K562 (cell line): ENCODE measurements around the gene SHB. TPM values are rescaled to one million over a fixed set of nuclear protein-coding genes. Genes with fewer than 3 reads are reported as not detected.

ENCODE experiments used
- ATAC-seq: fragments of 200-7000 bp; cut with Tn5 transposase; 3 replicates; pipeline ENCODE4 v1.9.1; 2020; ENCODE audit warnings: moderate library complexity
- BruUV-seq: library from RNA; stranded (reverse); fragments of 400-500 nt; replicated peaks from 2 replicates; lab custom pipeline; 2021; lab: Mats Ljungman, UMichigan
- CTCF ChIA-PET: fragments of 300-600 bp; formaldehyde crosslinking; extraction: SDS; loops from one replicate; lab custom pipeline; 2021; ENCODE audit warnings: low intra/inter-chr PET ratio; lab: Yijun Ruan, JAX
- POLR2A ChIA-PET: fragments of 300-600, 350-650 bp; sonication (Branson Sonifier 250); formaldehyde crosslinking; extraction: SDS; loops from one replicate; lab custom pipeline; 2021; ENCODE audit warnings: antibody characterized with exemption, inconsistent platforms; lab: Yijun Ruan, JAX
- DNase-seq, 4 experiments: peaks; one replicate each; pipeline versions ENCODE4 v3.0.0 to v3.0.0-alpha.2; 2011 to 2018; ENCODE audit warnings: low spot score in 3 of 4, mixed read lengths in 3 of 4; ENCODE audit errors: extremely low read depth in 1 of 4
- FAIRE-seq: peaks from 2 replicates; lab custom pipeline; 2011; peaks lifted over from hg19 to GRCh38; lab: Jason Lieb, UNC
- H2AFZ ChIP-seq: 2 replicates; pipeline ENCODE4 v1.6.0; 2011; ENCODE audit warnings: low read depth, low read length, control low read depth, inconsistent platforms
- H3K27ac ChIP-seq: fragments of 200-600 bp; 3 replicates; pipeline ENCODE4 v1.8.0; 2011; ENCODE audit warnings: low read depth, mild to moderate bottlenecking, control low read depth, inconsistent platforms, low read length, moderate library complexity, mixed read lengths; ENCODE audit errors: extremely low read depth
- H3K27me3 ChIP-seq, 2 experiments: fragments of 300-600 bp in 1 of 2; 2 replicates in 1 of 2; 3 replicates in 1 of 2; pipeline versions ENCODE4 v1.6.0 to v1.8.0; 2011; ENCODE audit warnings: inconsistent platforms in 2 of 2, low read length in 2 of 2, mild to moderate bottlenecking in 1 of 2, mixed read lengths in 1 of 2, moderate library complexity in 1 of 2; ENCODE audit not compliant: control insufficient read depth in 2 of 2, insufficient read depth in 2 of 2
- H3K36me3 ChIP-seq: fragments of 300-600 bp; 3 replicates; pipeline ENCODE4 v1.8.0; 2011; ENCODE audit warnings: mild to moderate bottlenecking, low read length, inconsistent platforms; ENCODE audit not compliant: control insufficient read depth, insufficient read depth
- H3K4me1 ChIP-seq, 2 experiments: fragments of 200-600 bp in 1 of 2; replicated peaks in 1 of 2; 2 replicates in 1 of 2; 3 replicates in 1 of 2; pipeline versions ENCODE4 v1.5.1 to v1.8.0; 2011; ENCODE audit warnings: inconsistent platforms in 2 of 2, low read length in 2 of 2, mild to moderate bottlenecking in 1 of 2, mixed read lengths in 1 of 2, moderate library complexity in 1 of 2; ENCODE audit not compliant: control insufficient read depth in 2 of 2, insufficient read depth in 2 of 2
- H3K4me2 ChIP-seq: 2 replicates; pipeline ENCODE4 v1.6.1; 2011; ENCODE audit warnings: low read length, control low read depth, inconsistent platforms, mixed read lengths; ENCODE audit not compliant: insufficient read depth
- H3K4me3 ChIP-seq: fragments of 200-600 bp; sonication (generic), shearing (Covaris generic); 2 replicates; pipeline ENCODE4 v1.5.1; 2016; ENCODE audit warnings: control low read depth, inconsistent platforms
- H3K79me2 ChIP-seq: fragments of 200-600 bp; 3 replicates; pipeline ENCODE4 v1.8.0; 2011; ENCODE audit warnings: low read length, inconsistent platforms; ENCODE audit not compliant: control insufficient read depth, insufficient read depth
- H3K9ac ChIP-seq, 2 experiments: 2 replicates each; pipeline versions ENCODE4 v1.6.0 to v1.6.1; 2011; ENCODE audit warnings: low read depth in 2 of 2, low read length in 2 of 2, control low read depth in 1 of 2, inconsistent platforms in 1 of 2, mild to moderate bottlenecking in 1 of 2, mixed read lengths in 1 of 2; ENCODE audit not compliant: insufficient read depth in 1 of 2
- H3K9me1 ChIP-seq: one replicate; pipeline ENCODE4 v1.6.0; 2011; ENCODE audit warnings: inconsistent platforms, mild to moderate bottlenecking, low read length, moderate library complexity; ENCODE audit not compliant: control insufficient read depth, insufficient read depth
- H3K9me3 ChIP-seq: replicated peaks from 2 replicates; pipeline ENCODE4 v1.5.1; 2011; ENCODE audit warnings: low read depth, low read length, inconsistent platforms; ENCODE audit not compliant: control insufficient read depth, insufficient read depth
- H4K20me1 ChIP-seq: replicated peaks from 2 replicates; pipeline ENCODE4 v1.6.1; 2011; ENCODE audit warnings: low read length, inconsistent platforms, mixed read lengths; ENCODE audit not compliant: control insufficient read depth, insufficient read depth
- CBX1 ChIP-seq: sonication (generic); IDR thresholded peaks from 2 replicates; pipeline ENCODE4 v1.6.1; 2016; ENCODE audit warnings: antibody characterized with exemption, low read depth, mild to moderate bottlenecking
- CTCF ChIP-seq, 3 experiments: IDR thresholded peaks in 2 of 3; conservative IDR thresholded peaks in 1 of 3; 2 replicates each; pipeline ENCODE4 v1.5.1; 2011 to 2012; ENCODE audit warnings: low read length in 3 of 3, mild to moderate bottlenecking in 3 of 3, control low read depth in 2 of 3, improper control_type of control experiment in 1 of 3, inconsistent platforms in 1 of 3, low read depth in 1 of 3, mixed read lengths in 1 of 3, moderate library complexity in 1 of 3; ENCODE audit not compliant: insufficient read depth in 2 of 3
- FOXO4 ChIP-seq: fragments of 450-650 bp; formaldehyde crosslinking; IDR thresholded peaks from 2 replicates; pipeline ENCODE4 v1.4.0; 2020; ENCODE audit warnings: mild to moderate bottlenecking, moderate library complexity
- HMG20A ChIP-seq: fragments of 450-650 bp; formaldehyde crosslinking; conservative IDR thresholded peaks from 2 replicates; pipeline ENCODE4 v1.4.0; 2020; ENCODE audit warnings: mild to moderate bottlenecking, mixed read lengths
- KLF13 ChIP-seq: fragments of 450-650 bp; IDR thresholded peaks from 2 replicates; pipeline ENCODE4 v1.6.1; 2016; ENCODE audit warnings: missing genetic modification characterization, low read depth, mild to moderate bottlenecking, missing compliant biosample characterization, moderate library complexity, borderline replicate concordance
- MXD1 ChIP-seq: fragments of 250-450 bp; sonication (Bioruptor Pico); IDR thresholded peaks from 2 replicates; pipeline ENCODE4 v1.8.0; 2021; ENCODE audit warnings: borderline replicate concordance, mild to moderate bottlenecking, moderate library complexity; ENCODE audit not compliant: poor library complexity, severe bottlenecking
- NR2C2 ChIP-seq, 2 experiments: fragments of 200-800 bp in 1 of 2; sonication (Bioruptor generic) in 1 of 2; sonication (generic) in 1 of 2; formaldehyde crosslinking in 1 of 2; IDR thresholded peaks; 2 replicates each; pipeline versions ENCODE4 v1.6.1 to v1.8.0; 2016 to 2022; ENCODE audit warnings: mild to moderate bottlenecking in 1 of 2, missing compliant biosample characterization in 1 of 2, missing genetic modification characterization in 1 of 2, missing genetic modification reagents in 1 of 2
- NUFIP1 ChIP-seq: fragments of 450-650 bp; IDR thresholded peaks from 2 replicates; pipeline ENCODE4 v1.6.1; 2018; ENCODE audit not compliant: partially characterized antibody
- SNRNP70 ChIP-seq: fragments of 200-400 bp; formaldehyde crosslinking; optimal IDR thresholded peaks from 2 replicates; pipeline ENCODE3; 2017; ENCODE audit warnings: low read depth, low read length
- TBL1XR1 ChIP-seq, 2 experiments: IDR thresholded peaks; 2 replicates each; pipeline ENCODE4 v1.6.1; 2012; ENCODE audit warnings: improper control_type of control experiment in 2 of 2, low read length in 2 of 2, mild to moderate bottlenecking in 1 of 2
- TBP ChIP-seq: optimal IDR thresholded peaks from 2 replicates; pipeline ENCODE3; 2011; ENCODE audit warnings: low read depth, low read length, improper control_type of control experiment
- TRIM28 ChIP-seq: fragments of 450-650 bp; IDR thresholded peaks from 2 replicates; pipeline ENCODE4 v1.6.1; 2017
- TSC22D4 ChIP-seq: fragments of 450-650 bp; IDR thresholded peaks from 2 replicates; pipeline ENCODE4 v1.6.1; 2016; ENCODE audit warnings: missing genetic modification characterization, missing biosample characterization, control low read depth
- ZBTB1 ChIP-seq: sonication (generic); formaldehyde crosslinking; IDR thresholded peaks from 2 replicates; pipeline ENCODE4 v1.8.1; 2023; ENCODE audit warnings: missing genetic modification reagents, low read depth, mild to moderate bottlenecking, borderline replicate concordance
- ZNF668 ChIP-seq: fragments of 250-450 bp; sonication (Bioruptor Pico); IDR thresholded peaks from 2 replicates; pipeline ENCODE4 v1.8.0; 2022; ENCODE audit warnings: mild to moderate bottlenecking, inconsistent platforms
- WGBS: fragments of 100-300 bp; shearing (Covaris generic); methylation state at CpG from one replicate; pipeline ENCODE4 v1.1.6; 2016; ENCODE audit warnings: low coverage, mixed read lengths; ENCODE audit not compliant: insufficient coverage; ENCODE audit errors: missing lambda C conversion rate; 5-methylcytosine and 5-hydroxymethylcytosine counted together
- in situ Hi-C: fragments of 300-500 bp; cut with MboI; formaldehyde crosslinking; loops from 4 replicates; pipeline ENCODE4 v1.15.0; 2018; ENCODE audit warnings: inconsistent platforms, mixed read lengths
- intact Hi-C: fragments of 100-400 bp; cut with micrococcal nuclease; formaldehyde crosslinking; loops from 2 replicates; pipeline ENCODE4 v1.14.2; 2022
- polyA plus RNA-seq, 8 experiments: library from polyadenylated mRNA; depleted of rRNA in 4 of 8; stranded (reverse) in 5 of 8; unstranded in 3 of 8; fragments of >200 nt; fragmentation: Nextera tagmentation in 2 of 8; fragmentation: Illumina TruSeq in 1 of 8; extraction: Ambion mirVana in 2 of 8; extraction: Trizol in 1 of 8; gene quantifications; 2 replicates each; pipeline versions ENCODE4 v1.2.1 to v1.2.3, GENCODE V29; 2011 to 2014; ENCODE audit warnings: inconsistent platforms in 1 of 8, missing spikeins in 1 of 8
- total RNA-seq, 7 experiments: library from RNA; depleted of rRNA in 6 of 7; stranded (reverse); fragments of >200 nt in 6 of 7; fragmentation: Illumina TruSeq in 2 of 7; extraction: Trizol in 2 of 7; gene quantifications; 2 replicates each; pipeline versions ENCODE4 v1.2.1 to v1.2.3, GENCODE V29; 2011 to 2021; ENCODE audit warnings: low replicate concordance in 1 of 7
- TF ChIP-seq, protein P1 (sequence below): fragments of 450-650 bp; IDR thresholded peaks from 2 replicates; pipeline ENCODE4 v1.6.1; 2014; ENCODE audit warnings: low read depth, mild to moderate bottlenecking, moderate library complexity, borderline replicate concordance

The SHB gene
- total and polyA plus RNA-seq, 9 of the 15 experiments (the other 6 are each of a cell fraction or from before 2014, with no cell fraction given): 0.78 to 16.0 (median 5.3) TPM

GRCh38 chr9:37965116-37965515, 103.9 kb downstream of the SHB start (continued):
- no peak for TF ChIP-seq MXD1 (CRISPR knock-in tag)
- TF ChIP-seq TSC22D4 (tag): no peak

GRCh38 chr9:37964740-37965081, 104.3 kb downstream of the SHB start:
- no peak overlapping the region for H2AFZ ChIP-seq
- peaks cover 14 to 15% of the 10 kb centered on the region in 2 experiments for H3K4me1 ChIP-seq
- 0 out of 4 replicates have a peak overlapping the region, but pooled peaks of 1 of the 2 experiments have one; percentile 11 for H3K9ac ChIP-seq
- H3K4me2 ChIP-seq: no peak overlapping the region
- BruUV-seq: no TSS peak
- 71% methylated on average over 5 of the region's 5 CpGs for WGBS
- H3K4me3 ChIP-seq: no peak overlapping the region
- ATAC-seq: no peak
- H3K9me1 ChIP-seq: peaks cover 13% of the 10 kb centered on the region
- no peaks in the 10 kb centered on the region for H3K79me2 ChIP-seq
- DNase-seq: no peak
- in situ Hi-C loops (no loop called here), intact Hi-C loops (no loop called here)
- H4K20me1 ChIP-seq: peaks cover 15% of the 10 kb centered on the region
- ChIA-PET POLR2A (no interaction called here), CTCF (no interaction called here)
- H3K9me3 ChIP-seq: no peaks in the 10 kb centered on the region
- H3K27me3 ChIP-seq: no peaks in the 10 kb centered on the region
- no peaks in the 10 kb centered on the region for H3K36me3 ChIP-seq
- no peak for FAIRE-seq
- H3K27ac ChIP-seq: no peak overlapping the region
- TF ChIP-seq TBL1XR1 (IDR thresholded peaks at IDR 0.05; ENCODE audit: low read length in 2 of 2) (no peak), ZNF668 (CRISPR knock-in tag) (no peak), NUFIP1 (no peak), CBX1 (no peak), TBP (no peak), TRIM28 (no peak), SNRNP70 (no peak), HMG20A (no peak), NR2C2 (CRISPR knock-in tag; IDR thresholded peaks at IDR 0.05) (no peak), NR2C2 (tag; IDR thresholded peaks at IDR 0.05) (no peak), FOXO4 (CRISPR knock-in tag) (no peak), KLF13 (tag) (no peak), ZBTB1 (CRISPR knock-in tag) (no peak), CTCF (IDR thresholded peaks at IDR 0.05 in 2 of 3, conservative IDR thresholded peaks at IDR 0.05 in 1 of 3; ENCODE audit: insufficient read depth in 2 of 3, low read depth in 1 of 3, low read length in 3 of 3) (no peak)
- TF ChIP-seq, protein P1, sequence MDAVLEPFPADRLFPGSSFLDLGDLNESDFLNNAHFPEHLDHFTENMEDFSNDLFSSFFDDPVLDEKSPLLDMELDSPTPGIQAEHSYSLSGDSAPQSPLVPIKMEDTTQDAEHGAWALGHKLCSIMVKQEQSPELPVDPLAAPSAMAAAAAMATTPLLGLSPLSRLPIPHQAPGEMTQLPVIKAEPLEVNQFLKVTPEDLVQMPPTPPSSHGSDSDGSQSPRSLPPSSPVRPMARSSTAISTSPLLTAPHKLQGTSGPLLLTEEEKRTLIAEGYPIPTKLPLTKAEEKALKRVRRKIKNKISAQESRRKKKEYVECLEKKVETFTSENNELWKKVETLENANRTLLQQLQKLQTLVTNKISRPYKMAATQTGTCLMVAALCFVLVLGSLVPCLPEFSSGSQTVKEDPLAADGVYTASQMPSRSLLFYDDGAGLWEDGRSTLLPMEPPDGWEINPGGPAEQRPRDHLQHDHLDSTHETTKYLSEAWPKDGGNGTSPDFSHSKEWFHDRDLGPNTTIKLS: no peak
